GM19463 (cell line): Measurements from ENCODE around the gene PDCD6IP.
A peak's percentile ranks its signal among the peaks of the same experiment; 100 is the strongest.

Experiments used
- ATAC-seq: cut with Tn5 transposase; IDR thresholded peaks from one replicate; pipeline ENCODE4 v1.9.1; 2021; ENCODE audit warnings: mild to moderate bottlenecking, moderate library complexity; ENCODE audit not compliant: unreplicated experiment

PDCD6IP gene

DNA sequence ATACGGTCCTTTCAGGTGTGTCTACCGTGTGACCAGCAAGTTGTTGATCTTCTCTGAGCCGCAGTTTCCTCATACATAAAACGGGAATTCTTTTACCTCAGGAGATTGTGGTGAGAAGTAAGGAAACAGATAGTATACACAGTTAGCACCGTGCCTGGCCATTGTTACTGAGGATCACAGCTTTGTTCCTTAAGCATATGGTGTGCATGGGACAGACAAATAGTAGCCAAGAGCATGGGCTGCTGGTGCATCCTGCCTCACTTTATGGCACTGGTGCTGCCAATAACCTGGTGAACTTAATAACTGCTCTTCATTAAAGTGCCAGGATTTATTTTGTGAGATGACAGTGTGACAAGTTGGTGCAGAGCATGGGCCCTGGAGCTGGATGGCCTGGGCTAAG, 86.3 kb downstream of the PDCD6IP start:
- no peak for ATAC-seq

DNA sequence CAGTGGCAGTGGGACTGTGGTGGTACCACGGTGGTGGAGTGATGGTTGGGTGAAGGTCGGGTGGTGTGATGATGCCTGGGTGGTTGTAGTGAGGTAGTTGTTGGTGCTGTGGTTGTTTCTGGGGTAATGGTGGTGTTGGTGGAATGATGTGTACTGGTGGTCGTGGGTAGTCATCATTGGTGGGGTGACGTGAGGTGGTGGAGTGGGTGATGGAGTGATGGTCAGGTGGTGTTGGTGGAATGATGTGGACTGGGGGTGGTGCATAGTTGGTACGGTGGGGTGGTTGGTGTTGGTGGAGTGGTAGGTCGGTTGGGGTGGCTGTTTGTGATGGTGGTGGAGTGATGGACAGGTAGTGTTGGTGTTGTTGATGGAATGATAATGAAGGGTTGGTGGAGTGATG, 87.1 kb downstream of the PDCD6IP start:
- no peak for ATAC-seq

DNA sequence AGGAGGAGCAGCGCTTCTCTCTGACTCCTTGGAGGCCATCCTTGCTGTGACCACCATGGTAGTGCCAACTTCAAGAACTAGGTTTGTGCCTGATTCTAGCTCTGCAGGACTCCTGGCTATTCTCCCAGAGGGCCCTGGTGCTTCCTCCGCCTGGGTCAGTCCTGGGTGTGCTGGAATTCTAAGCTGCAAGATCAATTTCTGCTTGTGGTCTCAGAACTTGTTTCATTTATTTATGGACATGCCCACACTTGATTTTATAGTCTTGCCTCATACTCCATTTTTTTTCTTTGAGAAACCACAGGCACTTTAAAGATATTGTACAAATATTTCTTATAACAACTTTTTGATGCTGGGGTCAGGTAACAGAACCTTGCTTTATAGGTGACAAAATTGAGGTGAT, 87.6 kb downstream of the PDCD6IP start:
- ATAC-seq, result no peak

DNA sequence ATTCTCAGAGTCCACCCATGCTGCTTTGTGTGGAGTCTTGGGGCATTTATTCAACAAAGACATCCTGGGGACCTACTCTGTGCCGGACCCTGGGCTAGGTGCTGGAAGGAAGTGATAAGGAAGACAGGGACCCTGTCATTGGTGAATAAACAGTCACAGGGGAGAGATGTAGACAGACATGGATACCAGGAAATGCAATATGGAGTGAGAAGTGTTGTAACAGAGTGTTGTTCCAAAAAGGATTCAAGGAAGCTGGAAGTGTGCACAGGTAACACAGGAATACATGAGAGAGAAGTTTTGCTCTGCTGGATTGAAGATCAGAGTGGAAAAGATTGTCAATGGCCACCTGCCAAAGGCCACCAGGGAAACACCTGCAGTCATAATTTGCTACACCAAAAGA, 89.0 kb downstream of the PDCD6IP start:
- ATAC-seq, result no peak

DNA sequence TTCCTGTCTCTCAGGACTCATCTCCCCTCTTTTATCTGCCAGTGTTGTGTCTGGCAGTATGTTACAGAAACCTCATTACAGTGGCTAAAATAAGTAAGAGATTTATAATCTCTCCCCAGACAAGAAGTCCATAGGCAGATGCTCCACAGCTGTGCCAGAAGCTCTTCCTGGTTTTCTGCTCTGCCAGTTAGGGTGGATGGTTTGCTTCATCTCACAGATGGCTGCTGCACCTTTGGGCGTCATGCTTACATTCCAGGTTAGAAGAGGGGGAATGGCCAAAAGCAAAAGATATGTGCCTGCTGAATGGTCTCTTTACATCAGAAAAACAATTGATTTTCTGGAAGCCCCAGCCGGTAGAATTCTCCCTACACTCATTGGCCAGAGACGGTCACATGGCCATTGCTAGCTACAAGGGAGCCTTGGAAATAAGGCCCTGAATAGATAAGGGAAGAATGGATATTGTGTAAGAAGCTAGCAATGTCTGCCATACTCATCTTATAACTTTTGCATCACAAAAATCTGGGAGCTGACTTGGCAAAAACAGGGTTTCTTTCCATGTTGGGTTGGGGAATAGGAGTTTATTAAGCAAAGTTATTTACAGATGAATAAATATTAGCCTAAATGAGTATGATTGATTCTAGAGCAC, 91.1 kb downstream of the PDCD6IP start:
- no peak for ATAC-seq

DNA sequence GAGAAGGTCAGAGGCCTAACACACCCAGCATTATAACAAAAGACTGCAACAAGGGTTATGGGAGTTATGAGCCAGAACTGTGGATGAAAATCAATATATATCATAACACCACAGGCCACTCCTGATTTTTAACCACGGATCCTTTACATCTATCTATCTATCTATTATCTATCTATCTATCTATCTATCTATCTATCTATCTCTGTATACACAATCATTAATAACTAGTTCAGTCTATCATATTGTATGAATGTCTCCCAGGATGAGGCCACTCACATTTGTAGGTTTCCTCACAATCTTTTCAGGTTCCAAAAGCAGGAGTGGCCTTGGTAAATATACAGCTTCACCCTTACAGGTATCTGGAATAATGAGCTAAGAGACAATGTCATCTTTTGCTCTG, 94.2 kb downstream of the PDCD6IP start:
- no peak for ATAC-seq

DNA sequence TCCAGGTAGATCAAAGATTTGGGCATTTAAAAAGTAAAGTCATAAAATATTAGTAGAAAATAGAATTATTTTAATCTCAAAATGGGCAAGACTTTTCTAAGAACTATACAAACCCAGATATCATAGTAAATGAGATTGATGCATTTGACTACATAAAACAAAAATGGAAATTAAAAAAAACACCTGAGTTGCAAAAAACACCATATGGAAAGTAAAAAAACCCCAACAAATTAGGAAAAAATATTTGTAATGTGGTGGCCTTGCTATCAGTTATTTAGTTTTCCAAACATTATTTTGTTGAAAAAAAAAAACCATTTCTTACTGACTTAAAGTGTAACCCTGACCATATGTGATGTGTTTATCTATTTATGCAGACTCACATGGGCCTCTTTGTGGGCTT, 97.2 kb downstream of the PDCD6IP start:
- ATAC-seq, result no peak

DNA sequence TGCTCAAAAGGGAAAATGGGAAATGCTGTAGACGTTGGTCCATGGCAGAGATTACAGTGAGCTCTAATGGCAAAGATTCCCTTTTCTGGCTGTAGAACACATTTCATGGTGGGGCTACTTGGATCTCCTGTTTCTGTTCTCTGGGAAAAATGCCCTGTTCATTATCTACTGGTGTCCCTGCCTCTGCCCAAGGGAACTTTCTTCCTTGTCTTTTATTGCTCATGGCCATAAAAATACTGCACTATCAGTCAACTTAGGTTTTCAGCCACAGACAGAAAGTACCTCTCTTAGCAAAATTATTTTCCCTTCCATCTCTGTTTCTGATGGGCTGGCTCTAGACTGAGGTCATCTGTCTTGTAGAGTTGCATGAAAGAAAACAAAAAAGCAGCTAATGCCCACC, 98.9 kb downstream of the PDCD6IP start:
- no peak for ATAC-seq

DNA sequence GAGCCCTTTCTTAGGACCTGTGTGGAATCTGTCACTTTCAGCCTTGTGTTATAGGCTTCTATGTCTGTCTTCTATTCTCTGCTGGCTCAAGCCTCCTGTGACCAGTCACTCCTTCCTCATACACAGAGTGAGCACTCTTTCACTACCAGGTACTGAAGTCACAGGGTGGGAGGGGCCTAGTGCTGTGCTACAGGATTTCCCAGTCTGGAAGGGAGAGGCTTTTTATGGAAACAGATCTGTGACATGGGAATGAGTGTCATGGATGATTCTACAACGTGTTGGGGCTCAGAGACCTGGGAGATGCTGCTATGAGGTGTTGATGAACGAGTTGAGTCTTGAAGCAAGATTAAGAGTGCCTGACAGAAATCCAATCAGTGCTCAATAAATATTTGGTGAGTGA, 100.5 kb downstream of the PDCD6IP start:
- no peak for ATAC-seq

DNA sequence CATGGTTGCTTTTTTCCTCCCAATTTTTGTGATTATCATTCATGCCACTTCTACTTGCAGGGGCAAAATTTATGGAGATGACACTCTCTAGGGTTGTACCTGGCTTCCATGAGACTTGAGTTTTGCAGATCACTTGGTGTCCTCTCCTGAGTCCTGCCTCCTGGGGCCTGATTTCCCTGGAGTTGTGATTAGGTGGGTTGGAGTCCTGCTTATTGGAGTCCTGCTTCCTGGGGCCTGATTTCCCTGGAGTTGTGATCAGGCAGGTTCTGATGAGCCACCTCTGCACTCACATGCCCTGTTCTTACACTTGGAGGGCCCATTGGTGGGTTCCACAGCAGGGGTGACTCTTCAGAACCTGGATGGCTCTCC, 102.0 kb downstream of the PDCD6IP start:
- ATAC-seq, result no peak

DNA sequence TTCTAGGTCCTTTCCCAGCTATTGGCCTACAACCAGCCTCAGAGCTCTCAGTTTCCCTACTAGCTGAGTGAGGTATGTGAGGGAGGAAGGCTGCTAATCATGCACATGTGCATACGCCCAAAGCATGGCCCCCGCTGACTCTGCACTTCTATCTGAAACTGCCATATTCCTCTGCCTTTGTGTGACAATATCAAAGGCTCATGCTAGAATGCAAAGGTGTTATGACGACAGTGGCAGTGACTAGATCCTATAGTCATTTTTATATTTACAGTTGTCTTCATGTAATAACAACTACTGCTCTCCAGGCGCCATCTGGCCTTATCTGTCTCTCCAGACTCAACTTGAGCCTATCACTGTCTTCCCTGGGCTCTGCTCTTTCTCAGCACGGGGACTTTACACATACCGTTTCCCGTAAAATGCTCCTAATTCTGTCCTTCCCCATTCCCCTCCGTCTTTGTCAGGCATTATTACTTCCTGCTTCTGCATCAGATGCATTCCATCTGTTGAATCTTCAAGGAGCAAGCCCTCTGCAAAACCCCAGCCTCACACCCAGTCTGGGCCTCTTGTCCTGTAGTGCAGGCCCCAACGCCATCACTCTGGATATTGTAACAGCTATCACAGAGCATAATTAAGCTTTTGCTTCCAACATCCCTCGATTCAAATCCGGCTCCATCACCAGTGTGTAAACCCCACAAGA, 102.5 kb downstream of the PDCD6IP start:
- no peak for ATAC-seq

DNA sequence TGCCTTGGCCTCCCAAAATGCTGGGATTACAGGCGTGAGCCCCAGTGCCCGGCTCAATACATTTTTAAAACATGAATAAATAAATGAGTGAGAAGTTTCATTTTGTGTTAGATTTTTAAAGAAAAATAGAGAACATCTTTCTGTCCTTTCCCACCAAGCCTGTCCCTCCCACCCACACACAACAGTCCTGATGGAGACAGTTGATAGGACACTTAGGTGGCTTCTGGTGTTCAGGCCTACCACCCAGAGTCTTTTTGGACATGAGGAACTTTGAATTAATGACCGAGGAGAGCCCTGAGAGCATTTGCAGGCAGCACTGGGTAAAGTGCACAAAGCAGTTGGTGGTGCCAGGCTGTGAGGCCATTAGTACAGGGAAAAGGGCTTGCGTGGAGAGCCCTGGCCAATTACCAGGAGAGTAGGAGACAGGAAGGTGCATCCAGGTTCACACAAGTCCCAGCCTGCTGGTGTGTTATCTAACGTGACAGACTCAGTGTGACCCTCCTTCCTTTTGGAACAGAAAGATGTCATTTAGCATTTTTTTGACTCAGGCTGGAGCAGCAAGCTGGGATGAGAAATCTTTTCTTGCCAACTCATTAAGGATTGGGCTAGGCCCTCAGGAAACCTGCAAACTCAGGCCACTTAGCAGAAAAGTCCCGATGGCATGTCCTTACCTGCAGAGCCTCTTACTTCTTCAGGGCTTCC, 103.6 kb downstream of the PDCD6IP start:
- no peak for ATAC-seq

DNA sequence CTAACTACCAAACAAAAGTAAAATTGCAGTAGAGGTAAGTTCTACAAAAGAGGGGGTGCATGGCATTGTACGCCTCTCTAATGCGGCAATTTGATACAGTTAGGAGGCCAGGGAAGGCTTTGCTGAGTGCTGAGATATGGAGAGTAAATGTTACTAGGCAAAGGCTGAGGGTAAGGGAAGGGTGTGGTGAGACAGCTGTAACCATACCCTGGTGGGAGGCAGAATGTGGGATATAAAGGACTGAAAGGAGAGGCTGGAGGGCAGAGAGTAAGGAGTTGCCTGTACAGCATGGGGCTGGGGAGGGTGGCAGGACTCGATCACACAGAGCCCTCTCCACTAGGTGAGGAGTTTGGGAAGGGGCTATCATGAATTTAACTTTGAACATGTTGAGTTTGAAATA, 106.3 kb downstream of the PDCD6IP start:
- ATAC-seq, result no peak

DNA sequence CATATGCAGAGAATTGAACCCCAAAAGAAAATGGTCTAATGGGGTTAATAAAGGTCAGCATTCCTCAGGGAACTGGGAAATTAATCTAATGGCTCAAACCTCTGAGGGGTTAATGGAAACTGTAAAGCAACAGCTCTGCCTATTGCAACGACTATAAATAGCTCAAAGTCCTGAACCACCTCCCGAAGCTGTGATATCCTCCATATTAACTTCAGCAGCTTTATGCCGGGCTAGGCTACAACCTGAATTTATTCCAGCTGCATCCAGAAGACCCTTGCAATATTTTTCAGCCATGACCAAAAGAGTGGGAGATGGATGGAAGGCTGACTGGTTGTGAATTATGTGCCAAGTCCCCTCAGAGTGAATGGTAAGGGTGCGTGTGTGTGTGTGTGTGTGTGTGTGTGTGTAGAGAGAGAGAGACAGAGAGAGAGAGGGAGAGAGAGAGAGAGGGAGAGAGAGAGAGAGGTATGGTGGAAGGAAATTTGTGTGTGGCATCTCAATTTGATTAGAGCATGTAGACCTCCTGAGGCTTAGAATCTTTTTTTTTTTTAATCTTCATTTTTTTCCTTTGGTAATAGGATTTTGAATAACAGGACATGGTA, 109.9 kb downstream of the PDCD6IP start:
- no peak for ATAC-seq

DNA sequence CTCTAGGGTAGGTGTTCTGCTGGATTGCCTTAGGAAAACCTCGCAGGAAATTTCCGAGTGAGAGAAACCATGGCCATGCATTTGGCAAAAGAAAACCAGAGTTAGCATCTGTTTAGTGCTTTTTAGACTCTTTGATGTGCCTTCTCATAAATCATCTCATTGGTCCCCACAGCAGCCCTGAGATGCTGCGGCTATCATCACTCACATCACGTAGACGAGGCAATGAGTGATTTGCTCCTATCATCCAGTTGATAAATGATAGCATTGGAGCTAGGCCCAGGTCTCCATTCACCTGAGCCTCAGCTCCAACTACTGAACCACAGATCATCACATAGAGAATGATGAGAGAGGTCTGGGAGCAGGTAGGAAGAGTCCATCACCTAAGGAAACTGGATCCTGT, 111.1 kb downstream of the PDCD6IP start:
- ATAC-seq, result no peak

DNA sequence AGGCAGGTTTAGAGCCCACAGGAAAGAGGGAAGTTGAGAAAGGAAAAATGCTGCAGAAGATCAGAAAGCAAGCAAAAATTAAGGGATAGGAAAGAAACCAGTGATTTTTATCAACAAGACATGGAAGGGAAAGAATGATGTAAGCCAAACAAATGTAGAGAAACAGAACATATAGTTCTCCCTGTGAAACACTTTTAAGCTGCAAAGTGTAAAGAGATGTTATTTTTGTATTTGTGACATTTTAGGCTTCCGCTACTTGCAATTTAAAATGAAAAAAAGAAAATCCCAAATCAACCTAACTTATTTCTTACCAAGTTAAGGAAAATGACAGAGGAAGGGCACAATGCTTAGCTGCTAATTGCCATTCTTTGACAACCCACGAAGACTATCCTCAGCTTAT, 111.6 kb downstream of the PDCD6IP start:
- ATAC-seq, result no peak

DNA sequence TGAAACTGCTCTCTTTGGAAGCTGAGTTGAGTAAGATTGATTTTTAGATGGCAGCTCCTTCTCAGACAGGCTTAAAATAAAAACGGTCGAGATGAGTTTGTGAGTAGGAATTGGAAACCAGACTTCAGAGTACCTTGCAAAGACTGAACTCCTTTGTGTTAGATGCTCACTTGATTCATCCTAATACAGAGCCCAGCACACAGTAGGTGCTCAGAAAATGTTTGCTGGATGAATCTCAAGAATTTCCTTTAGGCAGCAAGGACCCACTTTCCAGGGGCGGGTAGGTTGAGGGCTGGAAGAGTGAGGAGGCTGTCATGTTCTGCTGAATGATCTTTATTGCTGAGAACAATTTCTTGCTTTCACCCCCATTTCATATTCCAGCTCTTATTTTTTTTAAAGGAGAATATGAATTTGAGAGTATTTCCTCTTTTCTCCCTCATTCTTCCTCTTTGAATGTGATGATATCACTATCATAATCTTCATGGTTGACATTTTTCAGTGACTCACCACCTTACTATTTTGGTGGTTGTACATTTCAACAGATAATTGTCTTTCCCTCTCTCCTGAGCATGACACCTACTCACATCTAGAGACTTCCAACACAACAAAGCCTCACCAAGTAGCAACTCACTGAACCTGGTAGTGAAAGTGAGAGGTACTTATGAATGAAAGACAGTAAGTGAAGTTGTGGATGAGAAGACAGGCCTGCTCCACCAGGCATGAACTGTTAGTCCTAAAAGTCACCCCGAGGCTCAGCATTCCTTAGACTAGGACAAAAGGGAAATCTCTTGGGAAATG, 113.3 kb downstream of the PDCD6IP start:
- ATAC-seq, result no peak

DNA sequence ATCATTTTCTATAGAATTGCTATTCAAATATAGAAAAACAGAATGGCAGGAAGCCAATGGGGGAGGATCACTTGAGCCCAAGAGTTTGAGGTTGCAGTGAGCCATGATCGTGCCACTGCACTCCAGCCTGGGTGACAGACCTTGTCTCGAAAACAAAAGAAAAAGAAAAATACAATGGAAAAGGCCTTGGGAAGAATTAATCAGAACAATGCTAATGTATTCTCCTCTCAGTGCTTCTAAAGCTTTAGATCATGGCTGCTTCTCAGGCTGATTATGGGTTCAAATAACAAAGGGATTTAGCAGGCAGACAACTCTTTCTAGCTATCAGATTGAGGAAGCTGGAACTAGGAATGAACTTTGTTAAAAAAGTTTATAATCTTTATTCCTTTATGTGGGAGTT, 115.8 kb downstream of the PDCD6IP start:
- ATAC-seq, result no peak

DNA sequence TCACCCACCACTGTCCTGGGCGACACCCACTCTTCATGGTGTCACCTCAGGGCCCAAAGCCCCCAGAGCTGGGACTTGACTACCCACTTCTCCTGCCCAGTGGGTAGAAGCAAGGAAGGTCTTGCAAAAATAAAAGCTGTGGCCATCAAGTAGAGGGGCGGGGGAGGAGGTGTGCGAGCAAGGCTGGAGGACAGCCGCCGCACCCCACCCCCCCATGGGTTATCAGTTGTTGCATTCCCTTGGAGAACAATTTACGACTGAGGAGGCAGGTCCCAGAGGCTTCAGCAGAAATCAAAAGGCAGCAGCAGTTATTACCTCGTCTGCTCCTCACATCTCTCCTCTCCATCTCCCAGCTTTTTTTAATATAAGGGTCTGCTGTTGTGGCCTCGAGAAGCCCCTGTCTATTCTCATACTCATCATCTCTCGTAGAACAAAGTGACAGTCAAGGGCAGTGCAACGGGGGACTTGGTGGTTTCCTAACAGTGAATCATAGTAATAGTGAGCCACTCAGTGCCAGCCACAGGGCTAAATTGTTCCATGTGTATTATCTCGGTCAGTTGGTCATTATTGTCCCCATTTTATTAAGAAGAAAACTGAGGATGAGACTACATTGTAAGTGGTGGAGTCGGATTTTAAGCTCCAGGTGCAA, 116.4 kb downstream of the PDCD6IP start:
- ATAC-seq, result no peak

DNA sequence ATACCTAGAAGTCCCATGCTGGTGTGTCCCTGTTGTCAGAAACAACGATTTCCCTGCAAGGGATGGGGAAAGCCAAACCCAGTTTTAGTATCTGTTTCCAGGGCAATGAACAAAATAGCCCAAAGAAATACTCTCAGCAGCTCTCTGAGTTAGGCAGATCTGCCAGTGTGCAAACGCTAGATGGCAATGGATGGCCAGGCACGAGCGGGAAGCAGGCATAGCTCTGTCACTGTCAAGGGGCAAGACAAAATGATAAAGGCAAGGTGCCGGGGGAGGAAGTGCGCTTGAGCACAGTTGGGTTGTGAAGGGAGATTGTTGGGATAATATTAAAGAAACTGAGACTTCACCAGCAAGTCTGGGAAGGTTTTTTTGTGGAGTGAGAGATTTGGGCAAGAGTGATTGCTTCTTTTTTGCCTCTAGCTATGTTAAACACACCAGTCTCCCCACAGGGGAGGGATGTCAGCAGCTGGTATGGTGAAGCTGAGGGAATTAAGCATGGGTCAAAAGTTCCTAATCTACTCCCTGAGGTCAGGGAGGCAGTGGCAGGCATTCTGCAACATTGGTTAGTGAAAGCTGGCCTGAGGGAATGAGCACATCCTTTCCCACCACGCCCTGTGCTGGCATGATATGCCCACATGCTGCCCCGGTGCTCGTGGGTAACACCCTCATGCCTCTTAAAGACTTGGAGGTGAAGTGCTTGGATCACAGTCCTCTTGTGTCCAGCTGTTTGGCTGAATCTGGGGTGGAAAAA, 117.5 kb downstream of the PDCD6IP start:
- ATAC-seq, result peak; percentile 79
